Neuronal stem cell (in vitro differentiated cells): Measurements from ENCODE around the gene SPATA16.

Source experiments
- DNase-seq: peaks from one replicate; pipeline ENCODE4 v3.0.0-alpha.2; 2013; ENCODE audit warnings: low spot score
- H2AFZ ChIP-seq: one replicate; pipeline ENCODE4 v1.6.1; 2013; ENCODE audit warnings: mild to moderate bottlenecking, low read length, inconsistent platforms
- H2AK5ac ChIP-seq: 2 replicates; pipeline ENCODE4 v1.6.1; 2013; ENCODE audit warnings: low read depth, mild to moderate bottlenecking, inconsistent platforms, low read length, moderate library complexity, mixed read lengths
- H2BK120ac ChIP-seq: 2 replicates; pipeline ENCODE4 v1.6.1; 2013; ENCODE audit warnings: low read depth, mild to moderate bottlenecking, inconsistent platforms, low read length, moderate library complexity, mixed read lengths
- H2BK12ac ChIP-seq: one replicate; pipeline ENCODE4 v1.6.1; 2013; ENCODE audit warnings: low read length, inconsistent platforms
- H2BK15ac ChIP-seq: 2 replicates; pipeline ENCODE4 v1.6.1; 2013; ENCODE audit warnings: mild to moderate bottlenecking, low read length, inconsistent platforms, mixed read lengths
- H2BK5ac ChIP-seq: one replicate; pipeline ENCODE4 v1.6.1; 2013; ENCODE audit warnings: inconsistent platforms, mild to moderate bottlenecking, low read length, moderate library complexity
- H3K14ac ChIP-seq: one replicate; pipeline ENCODE4 v1.6.1; 2013; ENCODE audit warnings: low read length, inconsistent platforms
- H3K18ac ChIP-seq: 2 replicates; pipeline ENCODE4 v1.6.1; 2013; ENCODE audit warnings: low read length, inconsistent platforms
- H3K23ac ChIP-seq: 2 replicates; pipeline ENCODE4 v1.6.1; 2013; ENCODE audit warnings: low read depth, mild to moderate bottlenecking, mixed read lengths, low read length, inconsistent platforms; ENCODE audit not compliant: poor library complexity
- H3K27ac ChIP-seq: replicated peaks from 3 replicates; pipeline ENCODE4 v1.5.1; 2013; ENCODE audit warnings: low read length, inconsistent platforms
- H3K27me3 ChIP-seq, 3 experiments: 2 replicates each; pipeline ENCODE4 v1.6.1; 2013; ENCODE audit warnings: low read length in 3 of 3, mild to moderate bottlenecking in 2 of 3, inconsistent platforms in 1 of 3, low read depth in 1 of 3, mixed read lengths in 1 of 3, moderate library complexity in 1 of 3; ENCODE audit not compliant: control insufficient read depth in 3 of 3, insufficient read depth in 3 of 3
- H3K36me3 ChIP-seq, 2 donors: replicated peaks in 1 of 2; 2 replicates each; pipeline ENCODE4 v1.6.1; 2013; ENCODE audit warnings: low read length in 2 of 2; ENCODE audit not compliant: control insufficient read depth in 2 of 2, insufficient read depth in 2 of 2
- H3K4ac ChIP-seq: 2 replicates; pipeline ENCODE4 v1.6.1; 2013; ENCODE audit warnings: inconsistent platforms, mild to moderate bottlenecking, low read length, moderate library complexity
- H3K4me1 ChIP-seq, 2 donors: 1 replicate in 1 of 2; 2 replicates in 1 of 2; pipeline ENCODE4 v1.6.1; 2013; ENCODE audit warnings: low read length in 2 of 2, low read depth in 1 of 2; ENCODE audit not compliant: control insufficient read depth in 2 of 2, insufficient read depth in 1 of 2
- H3K4me2 ChIP-seq: one replicate; pipeline ENCODE4 v1.6.1; 2013; ENCODE audit warnings: mild to moderate bottlenecking, low read length, inconsistent platforms; ENCODE audit not compliant: insufficient read depth, poor library complexity, severe bottlenecking
- H3K4me3 ChIP-seq, 2 donors: 2 replicates each; pipeline ENCODE4 v1.5.1; 2013; ENCODE audit warnings: low read length in 2 of 2, mild to moderate bottlenecking in 2 of 2, inconsistent platforms in 1 of 2, moderate library complexity in 1 of 2
- H3K79me1 ChIP-seq: one replicate; pipeline ENCODE4 v1.6.1; 2013; ENCODE audit warnings: low read depth, mild to moderate bottlenecking, inconsistent platforms, low read length, moderate library complexity
- H3K9ac ChIP-seq: one replicate; pipeline ENCODE4 v1.6.1; 2013; ENCODE audit warnings: mild to moderate bottlenecking, low read depth, low read length, inconsistent platforms; ENCODE audit not compliant: poor library complexity
- H3K9me3 ChIP-seq, 2 donors: replicated peaks in 1 of 2; 2 replicates each; pipeline versions ENCODE3 to v1.6.1; 2013; ENCODE audit warnings: low read length in 2 of 2, mild to moderate bottlenecking in 2 of 2, inconsistent platforms in 1 of 2, low read depth in 1 of 2, mixed read lengths in 1 of 2, moderate library complexity in 1 of 2; ENCODE audit not compliant: control insufficient read depth in 2 of 2, insufficient read depth in 1 of 2
- H4K8ac ChIP-seq: one replicate; pipeline ENCODE4 v1.6.1; 2013; ENCODE audit warnings: low read depth, mild to moderate bottlenecking, inconsistent platforms, low read length, moderate library complexity
- H4K91ac ChIP-seq: one replicate; pipeline ENCODE4 v1.6.1; 2013; ENCODE audit warnings: low read length, low read depth, mild to moderate bottlenecking, inconsistent platforms; ENCODE audit not compliant: poor library complexity
- WGBS, 2 donors: extraction: QIAGEN DNeasy Blood & Tissue Kit; methylation state at CpG; one replicate each; pipeline ENCODE4 v1.1.7; 2013; ENCODE audit warnings: missing lambda C conversion rate in 2 of 2, mixed read lengths in 1 of 2; ENCODE audit not compliant: insufficient read length in 2 of 2, insufficient replicate concordance in 1 of 2; ENCODE audit errors: extremely low coverage in 2 of 2; 5-methylcytosine and 5-hydroxymethylcytosine counted together

The SPATA16 gene

GRCh38 chr3:172859041-172859440 lies 282.0 kb downstream of the SPATA16 start:
- no peak overlapping the region for H3K18ac ChIP-seq
- H3K4me2 ChIP-seq: no peak overlapping the region
- H3K9me3 ChIP-seq: peaks cover 0 to 5% of the 10 kb centered on the region in 2 donors
- no peak overlapping the region for H3K9ac ChIP-seq
- no peak overlapping the region for H2AFZ ChIP-seq
- H3K14ac ChIP-seq: no peak overlapping the region
- no peak overlapping the region for H2BK12ac ChIP-seq
- peaks cover 0 to 2% (median 0%) of the 10 kb centered on the region in 3 experiments for H3K27me3 ChIP-seq
- no peak overlapping the region for H3K23ac ChIP-seq
- H3K4ac ChIP-seq: no peak overlapping the region
- no peak for DNase-seq
- H2AK5ac ChIP-seq: no peak overlapping the region
- H2BK120ac ChIP-seq: no peak overlapping the region
- H4K8ac ChIP-seq: no peak overlapping the region
- no peak overlapping the region for H2BK15ac ChIP-seq
- no peak overlapping the region for H3K4me3 ChIP-seq
- no peaks in the 10 kb centered on the region for H3K79me1 ChIP-seq
- WGBS, 2 donors: no CpG with 5 or more reads among the region's 2 CpGs
- no peak overlapping the region for H4K91ac ChIP-seq
- H3K4me1 ChIP-seq: peaks cover 12 to 18% of the 10 kb centered on the region in 2 donors
- H3K36me3 ChIP-seq: no peaks in the 10 kb centered on the region
- H3K27ac ChIP-seq: no peak overlapping the region
- no peak overlapping the region for H2BK5ac ChIP-seq

- Histone ChIP-seq H2AFZ (no peak overlapping the region), H3K4ac (no peak overlapping the region), H3K18ac (no peak overlapping the region), H3K14ac (no peak overlapping the region), H3K9ac (no peak overlapping the region), H3K4me2 (no peak overlapping the region), H3K79me1 (no peaks in the 10 kb centered on the region), H2BK120ac (no peak overlapping the region), H4K91ac (no peak overlapping the region), H2AK5ac (no peak overlapping the region), H3K9me3 (peaks cover 0 to 5% of the 10 kb centered on the region in 2 donors), H3K27me3 (no peaks in the 10 kb centered on the region), H3K36me3 (no peaks in the 10 kb centered on the region), H3K4me1 (peaks cover 19 to 27% of the 10 kb centered on the region in 2 donors), H3K23ac (no peak overlapping the region), H2BK12ac (no peak overlapping the region), H2BK15ac (no peak overlapping the region), H3K4me3 (no peak overlapping the region), H2BK5ac (no peak overlapping the region), H3K27ac (no peak overlapping the region), H4K8ac (no peak overlapping the region)
- no CpG with 5 or more reads among the region's 4 CpGs for WGBS, 2 donors
- DNase-seq: no peak
Measured at GRCh38 chr3:172856795-172857742, 284.0 kb downstream of the SPATA16 start.

GRCh38 chr3:172855037-172855436 lies 286.0 kb downstream of the SPATA16 start:
- Histone ChIP-seq H4K91ac (no peak overlapping the region), H2AK5ac (no peak overlapping the region), H3K4me3 (no peak overlapping the region), H2BK5ac (no peak overlapping the region), H2AFZ (peak overlapping the region; percentile 55), H3K4me1 (peaks cover 19 to 27% of the 10 kb centered on the region in 2 donors), H2BK15ac (no peak overlapping the region), H3K18ac (no peak overlapping the region), H3K79me1 (no peaks in the 10 kb centered on the region), H3K27me3 (no peaks in the 10 kb centered on the region), H3K14ac (no peak overlapping the region), H3K9ac (no peak overlapping the region), H3K23ac (no peak overlapping the region), H3K4me2 (no peak overlapping the region), H2BK12ac (no peak overlapping the region), H2BK120ac (no peak overlapping the region), H3K9me3 (peaks cover 0 to 5% of the 10 kb centered on the region in 2 donors), H3K4ac (no peak overlapping the region), H3K27ac (peak overlapping the region; percentile 75), H4K8ac (no peak overlapping the region), H3K36me3 (no peaks in the 10 kb centered on the region)
- no peak for DNase-seq

GRCh38 chr3:172853921-172854666 lies 286.9 kb downstream of the SPATA16 start:
- Histone ChIP-seq H3K9ac (no peak overlapping the region), H3K36me3 (no peaks in the 10 kb centered on the region), H3K14ac (no peak overlapping the region), H3K18ac (no peak overlapping the region), H3K9me3 (peaks cover 0 to 9% of the 10 kb centered on the region in 2 donors), H3K27ac (peak overlapping the region; percentile 90), H2BK5ac (no peak overlapping the region), H3K4me3 (no peak overlapping the region), H3K4ac (no peak overlapping the region), H2BK12ac (no peak overlapping the region), H4K91ac (no peak overlapping the region), H2BK15ac (no peak overlapping the region), H2AK5ac (no peak overlapping the region), H2AFZ (peak overlapping the region; percentile 56), H3K4me2 (peak overlapping the region; percentile 19), H3K23ac (no peak overlapping the region), H3K27me3 (no peaks in the 10 kb centered on the region), H3K4me1 (peaks cover 15 to 27% of the 10 kb centered on the region in 2 donors), H3K79me1 (no peaks in the 10 kb centered on the region), H4K8ac (no peak overlapping the region), H2BK120ac (no peak overlapping the region)
- DNase-seq: peak; percentile 43
- WGBS, 2 donors: no CpG with 5 or more reads among the region's 3 CpGs
